Erythroblast (primary cell): ENCODE data around the gene GPC5.

Source experiments
- GATA1 ChIP-seq: IDR thresholded peaks from 2 replicates; pipeline ENCODE4 v1.6.1; 2011; ENCODE audit warnings: low read depth, mild to moderate bottlenecking, control low read depth, low read length, moderate library complexity
- POLR2A ChIP-seq: IDR thresholded peaks from 2 replicates; pipeline ENCODE4 v1.6.1; 2011; ENCODE audit warnings: mild to moderate bottlenecking, low read length

GRCh38 chr13:92143766-92144165 is 745.3 kb downstream of the GPC5 start:
- TF ChIP-seq POLR2A (no peak), GATA1 (no peak)
